RWPE1 (cell line): ENCODE measurements around the gene SP6.

Experiments used
- CTCF ChIA-PET: fragments of 350-600 bp; sonication (Branson Sonifier 250); formaldehyde crosslinking; extraction: SDS; loops from one replicate; lab custom pipeline; 2021; lab: Yijun Ruan, JAX
- POLR2A ChIA-PET: fragments of 400-600 bp; formaldehyde crosslinking; extraction: SDS; loops from one replicate; lab custom pipeline; 2020; ENCODE audit warnings: antibody characterized with exemption; ENCODE audit not compliant: low non-redundant PET; lab: Yijun Ruan, JAX
- DNase-seq: peaks from one replicate; pipeline ENCODE4 v3.0.0; 2012; ENCODE audit warnings: low spot score
- H3K27ac ChIP-seq: fragments of 450-650 bp; 2 replicates; pipeline ENCODE4 v1.5.1; 2017
- CTCF ChIP-seq: fragments of 450-650 bp; conservative IDR thresholded peaks from 2 replicates; pipeline ENCODE4 v1.5.1; 2017; ENCODE audit warnings: low read depth, mild to moderate bottlenecking

The SP6 gene

GRCh38 chr17:47812146-47812920 is 38.6 kb downstream of the SP6 start:
- ChIA-PET CTCF (interaction anchor here (0.6 to 0.7 kb wide), 2 partner anchors 70 to 122 kb away, joined by 3 read pairs; no protein-coding TSS in a partner anchor), POLR2A (no interaction called here)
- TF ChIP-seq CTCF = no peak
- DNase-seq = no peak
- H3K27ac ChIP-seq = no peak overlapping the region; the same call in 1 of the 2 replicates

DNA sequence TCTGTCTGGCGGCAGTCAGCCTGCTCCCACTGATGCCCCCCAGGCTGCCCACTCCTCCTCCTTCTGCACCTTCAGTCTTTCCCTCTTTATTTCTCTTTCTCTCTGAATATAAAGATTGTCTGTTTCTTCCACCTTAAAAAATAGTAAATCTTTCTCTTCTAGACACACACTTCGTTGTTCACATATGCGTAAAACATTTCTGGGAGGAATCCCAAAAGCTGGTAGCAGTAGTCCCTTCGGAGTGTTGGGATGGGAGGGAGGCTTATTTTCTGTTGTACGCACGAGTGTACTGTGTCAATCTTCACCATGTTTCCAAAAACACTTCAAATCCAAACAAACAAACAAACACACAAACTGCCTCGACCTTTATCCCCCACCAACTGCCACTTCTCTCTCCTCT is 39.3 kb downstream of the SP6 start:
- ChIA-PET CTCF (no interaction called here), POLR2A (no interaction called here)
- DNase-seq = no peak
- TF ChIP-seq CTCF = no peak
- peak overlapping the region; percentile 83 for H3K27ac ChIP-seq

DNA sequence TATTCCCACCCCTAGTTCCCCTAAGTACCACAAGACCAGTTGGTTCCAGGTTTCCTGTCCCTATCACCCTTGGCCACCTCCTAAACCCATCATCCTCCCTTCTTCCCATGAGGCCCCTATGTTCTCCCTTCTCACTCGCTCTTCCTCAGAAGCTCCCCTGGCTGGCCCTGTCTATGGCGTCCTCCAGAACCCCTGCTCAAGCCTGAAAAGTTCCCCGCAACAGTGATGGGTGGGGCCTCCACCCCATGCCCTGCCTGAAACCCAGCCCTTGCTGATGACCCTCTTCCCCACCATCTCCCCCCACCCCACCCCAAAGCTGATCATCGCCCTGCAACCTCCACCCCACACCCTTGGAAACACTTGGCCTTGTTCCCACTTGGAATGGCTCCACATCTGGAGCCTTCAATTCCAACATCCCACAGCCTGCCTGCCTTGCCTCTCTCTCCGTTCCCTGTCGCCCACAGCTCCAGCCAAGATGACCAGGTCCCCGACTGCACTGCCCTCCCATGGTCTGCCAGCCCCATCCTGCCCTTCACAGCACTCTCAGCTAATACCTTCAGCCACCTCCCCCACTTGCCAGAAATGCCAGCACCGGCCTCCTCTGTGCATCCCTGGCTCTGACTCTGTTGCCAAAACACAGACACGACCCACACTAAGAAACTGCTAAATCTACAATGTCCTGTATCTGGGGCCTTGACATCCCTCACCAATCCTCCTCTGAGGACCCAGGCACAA is 39.9 kb downstream of the SP6 start:
- no peak for TF ChIP-seq CTCF
- CTCF ChIA-PET = no interaction called here
- POLR2A ChIA-PET = no interaction called here
- peak overlapping the region; percentile 83 for H3K27ac ChIP-seq
- DNase-seq = no peak

DNA sequence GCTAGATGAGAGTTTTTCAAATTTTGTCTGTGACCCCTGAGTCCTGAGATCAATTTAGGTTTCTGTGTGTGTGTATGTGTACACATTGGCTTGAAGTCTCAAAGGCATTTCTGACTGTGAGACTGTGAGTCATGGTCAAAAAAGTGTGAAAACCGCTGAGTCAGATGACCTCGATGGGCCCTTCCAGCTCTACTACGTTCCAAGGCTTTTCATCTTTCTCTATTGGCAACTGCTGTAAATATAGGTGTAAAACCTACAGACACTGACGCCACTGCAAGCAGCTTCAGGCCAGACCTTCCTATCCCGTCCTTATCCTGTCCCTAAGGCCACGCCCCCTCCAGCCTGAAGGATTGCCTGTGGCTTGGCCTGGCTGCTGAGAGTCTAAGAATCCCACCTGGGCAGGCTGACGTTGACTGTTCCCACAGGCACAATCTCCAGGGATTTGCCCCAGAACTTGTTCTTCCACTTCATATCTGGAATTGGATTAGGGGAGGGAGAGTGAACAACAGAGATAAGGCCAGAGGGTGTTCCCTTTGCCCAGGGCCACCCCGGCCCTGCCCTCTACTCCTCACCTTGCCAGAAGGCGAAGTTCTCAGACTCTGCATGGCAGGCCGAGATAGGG is 40.7 kb downstream of the SP6 start:
- CTCF ChIA-PET = interaction anchor here (0.7 kb wide), 1 partner anchor 31 kb away, joined by 7 read pairs; the partner anchor contains the start of gene SCRN2
- no peak for TF ChIP-seq CTCF
- peak overlapping the region; percentile 83 for H3K27ac ChIP-seq
- peak; percentile 83 for DNase-seq
- POLR2A ChIA-PET = interaction anchor here (0.5 kb wide), 1 partner anchor 53 kb away, joined by 3 read pairs; no protein-coding TSS in a partner anchor

- H3K27ac ChIP-seq = peak overlapping the region; percentile 83
- POLR2A ChIA-PET = no interaction called here
- CTCF ChIA-PET = no interaction called here
- no peak for TF ChIP-seq CTCF
- no peak for DNase-seq
Observed at GRCh38 chr17:47808830-47809480, 42.0 kb downstream of the SP6 start.
